Keratinocyte (primary cell): ENCODE results near the gene CRB2. TPM values are rescaled to one million over a fixed set of nuclear protein-coding genes. Genes with fewer than 3 reads are reported as not detected.

Source experiments
- DNase-seq: peaks from one replicate; pipeline ENCODE4 v3.0.0-alpha.2; 2011; ENCODE audit warnings: low read depth, missing footprints, low spot score
- FAIRE-seq: peaks from 2 replicates; lab custom pipeline; 2011; peaks lifted over from hg19 to GRCh38; lab: Jason Lieb, UNC
- H2AFZ ChIP-seq: 2 replicates; pipeline ENCODE4 v1.6.0; 2012; ENCODE audit warnings: low read length, control low read depth, inconsistent platforms; ENCODE audit not compliant: control insufficient read depth
- H3K27ac ChIP-seq: 2 replicates; pipeline ENCODE4 v1.5.1; 2011; ENCODE audit warnings: low read length; ENCODE audit not compliant: control insufficient read depth, insufficient read depth
- H3K27me3 ChIP-seq: 3 replicates; pipeline ENCODE4 v1.6.0; 2011; ENCODE audit warnings: low read length; ENCODE audit not compliant: control insufficient read depth, insufficient read depth; ENCODE audit errors: extremely low read depth
- H3K36me3 ChIP-seq, 2 experiments: 2 replicates in 1 of 2; 3 replicates in 1 of 2; pipeline ENCODE4 v1.5.1; 2011; ENCODE audit warnings: low read length in 2 of 2, mild to moderate bottlenecking in 1 of 2; ENCODE audit not compliant: control insufficient read depth in 2 of 2, insufficient read depth in 2 of 2; ENCODE audit errors: extremely low read depth in 1 of 2
- H3K4me1 ChIP-seq: 3 replicates; pipeline ENCODE4 v1.5.1; 2011; ENCODE audit warnings: low read length; ENCODE audit not compliant: control insufficient read depth, insufficient read depth; ENCODE audit errors: extremely low read depth
- H3K4me2 ChIP-seq: 3 replicates; pipeline ENCODE4 v1.6.0; 2011; ENCODE audit warnings: low read depth, low read length; ENCODE audit not compliant: control insufficient read depth, insufficient read depth; ENCODE audit errors: extremely low read depth
- H3K4me3 ChIP-seq, 3 experiments: fragments of 200-600 bp in 1 of 3; sonication (generic) in 1 of 3; 2 replicates in 2 of 3; 3 replicates in 1 of 3; pipeline ENCODE4 v1.5.1; 2011 to 2016; ENCODE audit warnings: low read length in 3 of 3, mild to moderate bottlenecking in 3 of 3, control low read depth in 2 of 3, inconsistent platforms in 1 of 3, low read depth in 1 of 3, mixed read lengths in 1 of 3, mixed run types in 1 of 3, moderate library complexity in 1 of 3; ENCODE audit not compliant: control insufficient read depth in 2 of 3, insufficient read depth in 2 of 3; ENCODE audit errors: extremely low read depth in 1 of 3
- H3K79me2 ChIP-seq: 2 replicates; pipeline ENCODE4 v1.6.0; 2012; ENCODE audit warnings: low read length; ENCODE audit not compliant: control insufficient read depth, insufficient read depth
- H3K9ac ChIP-seq: 3 replicates; pipeline ENCODE4 v1.6.0; 2011; ENCODE audit warnings: low read length; ENCODE audit not compliant: control insufficient read depth, insufficient read depth; ENCODE audit errors: extremely low read depth
- H3K9me1 ChIP-seq: 3 replicates; pipeline ENCODE4 v1.6.0; 2011; ENCODE audit warnings: low read length; ENCODE audit not compliant: control insufficient read depth, insufficient read depth; ENCODE audit errors: extremely low read depth
- H3K9me3 ChIP-seq: 2 replicates; pipeline ENCODE4 v1.5.1; 2012; ENCODE audit warnings: low read depth, low read length; ENCODE audit not compliant: control insufficient read depth
- H4K20me1 ChIP-seq: 3 replicates; pipeline ENCODE4 v1.6.0; 2011; ENCODE audit warnings: low read length; ENCODE audit not compliant: control insufficient read depth, insufficient read depth; ENCODE audit errors: extremely low read depth
- EZH2 ChIP-seq: IDR thresholded peaks from one replicate; pipeline ENCODE4 v1.6.1; 2012; ENCODE audit warnings: inconsistent platforms, mild to moderate bottlenecking, low read length, moderate library complexity
- dilution Hi-C: fragments of 300-500 bp; cut with MboI; formaldehyde crosslinking; loops from one replicate; pipeline ENCODE4 v1.7.0; 2020; ENCODE audit warnings: low sequenced_read_pairs; ENCODE audit not compliant: extremely low pct_ligation_motif_present
- polyA plus RNA-seq, 5 experiments: library from polyadenylated mRNA; depleted of rRNA in 3 of 5; stranded (reverse) in 3 of 5; stranded (forward) in 1 of 5; unstranded in 1 of 5; fragments of >200 nt; gene quantifications; 1 replicate in 1 of 5; 2 replicates in 3 of 5; 3 replicates in 1 of 5; pipeline versions ENCODE4 v1.2.1 to v1.2.3, GENCODE V29; 2011 to 2012; ENCODE audit warnings: missing spikeins in 2 of 5, low read depth in 1 of 5, low replicate concordance in 1 of 5
- TF ChIP-seq, protein P1 (sequence below), 3 experiments: IDR thresholded peaks in 1 of 3; conservative IDR thresholded peaks in 1 of 3; optimal IDR thresholded peaks in 1 of 3; 2 replicates in 2 of 3; 3 replicates in 1 of 3; pipeline versions ENCODE3 to v1.5.1; 2011; ENCODE audit warnings: low read length in 3 of 3, mild to moderate bottlenecking in 3 of 3, moderate library complexity in 2 of 3, control low read depth in 1 of 3, inconsistent platforms in 1 of 3; ENCODE audit not compliant: insufficient read depth in 2 of 3; ENCODE audit errors: extremely low read depth in 1 of 3

Gene CRB2
- polyA plus RNA-seq, 1 donor (not counting 4 experiments of a cell fraction or from before 2014, with no cell fraction given): not detected

GRCh38 chr9:123318202-123318601 is 37.8 kb upstream of the CRB2 start:
- no peak overlapping the region for H3K4me2 ChIP-seq
- H2AFZ ChIP-seq: no peak overlapping the region
- DNase-seq (no peak), FAIRE-seq (no peak)
- H3K36me3 ChIP-seq: no peaks in the 10 kb centered on the region
- no peaks in the 10 kb centered on the region for H3K9me3 ChIP-seq
- no peak overlapping the region for H3K9ac ChIP-seq
- H3K4me3 ChIP-seq: no peak overlapping the region
- no peaks in the 10 kb centered on the region for H3K9me1 ChIP-seq
- dilution Hi-C loops: no loop called here
- no peaks in the 10 kb centered on the region for H3K79me2 ChIP-seq
- no peaks in the 10 kb centered on the region for H4K20me1 ChIP-seq
- no peaks in the 10 kb centered on the region for H3K4me1 ChIP-seq
- H3K27ac ChIP-seq: no peak overlapping the region
- peaks cover 22% of the 10 kb centered on the region for H3K27me3 ChIP-seq
- TF ChIP-seq, protein P1, sequence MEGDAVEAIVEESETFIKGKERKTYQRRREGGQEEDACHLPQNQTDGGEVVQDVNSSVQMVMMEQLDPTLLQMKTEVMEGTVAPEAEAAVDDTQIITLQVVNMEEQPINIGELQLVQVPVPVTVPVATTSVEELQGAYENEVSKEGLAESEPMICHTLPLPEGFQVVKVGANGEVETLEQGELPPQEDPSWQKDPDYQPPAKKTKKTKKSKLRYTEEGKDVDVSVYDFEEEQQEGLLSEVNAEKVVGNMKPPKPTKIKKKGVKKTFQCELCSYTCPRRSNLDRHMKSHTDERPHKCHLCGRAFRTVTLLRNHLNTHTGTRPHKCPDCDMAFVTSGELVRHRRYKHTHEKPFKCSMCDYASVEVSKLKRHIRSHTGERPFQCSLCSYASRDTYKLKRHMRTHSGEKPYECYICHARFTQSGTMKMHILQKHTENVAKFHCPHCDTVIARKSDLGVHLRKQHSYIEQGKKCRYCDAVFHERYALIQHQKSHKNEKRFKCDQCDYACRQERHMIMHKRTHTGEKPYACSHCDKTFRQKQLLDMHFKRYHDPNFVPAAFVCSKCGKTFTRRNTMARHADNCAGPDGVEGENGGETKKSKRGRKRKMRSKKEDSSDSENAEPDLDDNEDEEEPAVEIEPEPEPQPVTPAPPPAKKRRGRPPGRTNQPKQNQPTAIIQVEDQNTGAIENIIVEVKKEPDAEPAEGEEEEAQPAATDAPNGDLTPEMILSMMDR (optimal IDR thresholded peaks at IDR 0.05 in 1 of 3, IDR thresholded peaks at IDR 0.05 in 1 of 3, conservative IDR thresholded peaks at IDR 0.05 in 1 of 3; ENCODE audit: extremely low read depth in 1 of 3, insufficient read depth in 2 of 3, low read length in 3 of 3): no peak
- no peak for TF ChIP-seq EZH2

- TF ChIP-seq EZH2: no peak
- TF ChIP-seq, protein P1 (optimal IDR thresholded peaks at IDR 0.05 in 1 of 3, IDR thresholded peaks at IDR 0.05 in 1 of 3, conservative IDR thresholded peaks at IDR 0.05 in 1 of 3; ENCODE audit: extremely low read depth in 1 of 3, insufficient read depth in 2 of 3, low read length in 3 of 3): no peak
- dilution Hi-C loops: no loop called here
- no peaks in the 10 kb centered on the region for H3K4me1 ChIP-seq
Measured at GRCh38 chr9:123318961-123319421, 37.0 kb upstream of the CRB2 start.

More at GRCh38 chr9:123318961-123319421, 37.0 kb upstream of the CRB2 start:
- FAIRE-seq (no peak), DNase-seq (no peak)
- Histone ChIP-seq H3K36me3 (no peaks in the 10 kb centered on the region), H3K79me2 (no peaks in the 10 kb centered on the region), H3K4me3 (no peak overlapping the region), H2AFZ (no peak overlapping the region), H3K9me1 (no peaks in the 10 kb centered on the region), H3K27me3 (peaks cover 22% of the 10 kb centered on the region), H3K9ac (no peak overlapping the region), H3K27ac (no peak overlapping the region), H4K20me1 (no peaks in the 10 kb centered on the region), H3K4me2 (no peak overlapping the region), H3K9me3 (no peaks in the 10 kb centered on the region)
